ENCODE results near the gene TNNT2.

DNA sequence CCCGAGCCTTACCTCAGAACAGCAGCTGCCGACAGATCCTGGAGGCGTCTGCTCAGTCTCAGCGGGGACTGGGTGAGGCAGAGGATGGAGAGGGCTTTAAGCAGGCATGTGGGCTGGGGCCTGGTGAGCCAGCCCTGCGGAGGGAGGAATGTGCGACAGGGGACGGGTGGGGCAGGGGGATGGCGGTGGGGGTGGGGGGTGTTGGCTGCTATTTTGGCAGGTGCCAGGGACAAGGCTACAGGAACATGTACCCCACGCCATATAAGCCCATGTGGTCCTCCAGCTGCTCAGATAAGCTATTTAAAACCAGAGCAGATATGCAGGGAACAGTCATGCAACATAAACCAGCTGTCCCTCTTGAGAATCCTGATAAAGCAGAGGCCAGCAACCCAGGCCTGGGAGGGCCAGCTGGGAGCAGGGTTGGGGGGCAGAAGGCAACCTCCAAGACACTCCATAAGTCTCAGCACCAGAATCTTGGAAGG, at the start of gene TNNT2:
- TF ChIP-seq, protein P1, sequence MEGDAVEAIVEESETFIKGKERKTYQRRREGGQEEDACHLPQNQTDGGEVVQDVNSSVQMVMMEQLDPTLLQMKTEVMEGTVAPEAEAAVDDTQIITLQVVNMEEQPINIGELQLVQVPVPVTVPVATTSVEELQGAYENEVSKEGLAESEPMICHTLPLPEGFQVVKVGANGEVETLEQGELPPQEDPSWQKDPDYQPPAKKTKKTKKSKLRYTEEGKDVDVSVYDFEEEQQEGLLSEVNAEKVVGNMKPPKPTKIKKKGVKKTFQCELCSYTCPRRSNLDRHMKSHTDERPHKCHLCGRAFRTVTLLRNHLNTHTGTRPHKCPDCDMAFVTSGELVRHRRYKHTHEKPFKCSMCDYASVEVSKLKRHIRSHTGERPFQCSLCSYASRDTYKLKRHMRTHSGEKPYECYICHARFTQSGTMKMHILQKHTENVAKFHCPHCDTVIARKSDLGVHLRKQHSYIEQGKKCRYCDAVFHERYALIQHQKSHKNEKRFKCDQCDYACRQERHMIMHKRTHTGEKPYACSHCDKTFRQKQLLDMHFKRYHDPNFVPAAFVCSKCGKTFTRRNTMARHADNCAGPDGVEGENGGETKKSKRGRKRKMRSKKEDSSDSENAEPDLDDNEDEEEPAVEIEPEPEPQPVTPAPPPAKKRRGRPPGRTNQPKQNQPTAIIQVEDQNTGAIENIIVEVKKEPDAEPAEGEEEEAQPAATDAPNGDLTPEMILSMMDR (conservative IDR thresholded peaks at IDR 0.05 in 1 of 2, IDR thresholded peaks at IDR 0.05 in 1 of 2; ENCODE audit: low read depth in 1 of 2, low read length in 2 of 2) = no peak
- TF ChIP-seq EZH2 (IDR thresholded peaks at IDR 0.05; ENCODE audit: low read length, missing control alignments) = no peak

All from fibroblast of lung (primary cell).